ENCODE data around the gene GALNT6.

GRCh38 chr12:51324953-51325352 is 66.3 kb downstream of the GALNT6 start:
- TF ChIP-seq, protein P1, sequence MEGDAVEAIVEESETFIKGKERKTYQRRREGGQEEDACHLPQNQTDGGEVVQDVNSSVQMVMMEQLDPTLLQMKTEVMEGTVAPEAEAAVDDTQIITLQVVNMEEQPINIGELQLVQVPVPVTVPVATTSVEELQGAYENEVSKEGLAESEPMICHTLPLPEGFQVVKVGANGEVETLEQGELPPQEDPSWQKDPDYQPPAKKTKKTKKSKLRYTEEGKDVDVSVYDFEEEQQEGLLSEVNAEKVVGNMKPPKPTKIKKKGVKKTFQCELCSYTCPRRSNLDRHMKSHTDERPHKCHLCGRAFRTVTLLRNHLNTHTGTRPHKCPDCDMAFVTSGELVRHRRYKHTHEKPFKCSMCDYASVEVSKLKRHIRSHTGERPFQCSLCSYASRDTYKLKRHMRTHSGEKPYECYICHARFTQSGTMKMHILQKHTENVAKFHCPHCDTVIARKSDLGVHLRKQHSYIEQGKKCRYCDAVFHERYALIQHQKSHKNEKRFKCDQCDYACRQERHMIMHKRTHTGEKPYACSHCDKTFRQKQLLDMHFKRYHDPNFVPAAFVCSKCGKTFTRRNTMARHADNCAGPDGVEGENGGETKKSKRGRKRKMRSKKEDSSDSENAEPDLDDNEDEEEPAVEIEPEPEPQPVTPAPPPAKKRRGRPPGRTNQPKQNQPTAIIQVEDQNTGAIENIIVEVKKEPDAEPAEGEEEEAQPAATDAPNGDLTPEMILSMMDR (IDR thresholded peaks at IDR 0.05): no peak
- no peak for TF ChIP-seq POLR2A (IDR thresholded peaks at IDR 0.05)

Measured in testis (tissue), 2 donors.